Measurements from ENCODE around the gene PCP4. TPM values are rescaled to one million over a fixed set of nuclear protein-coding genes. Genes with fewer than 3 reads are reported as not detected.

Gene PCP4
- total and polyA plus RNA-seq, 9 of the 15 experiments (the other 6 are each of a cell fraction or from before 2014, with no cell fraction given) = not detected

DNA sequence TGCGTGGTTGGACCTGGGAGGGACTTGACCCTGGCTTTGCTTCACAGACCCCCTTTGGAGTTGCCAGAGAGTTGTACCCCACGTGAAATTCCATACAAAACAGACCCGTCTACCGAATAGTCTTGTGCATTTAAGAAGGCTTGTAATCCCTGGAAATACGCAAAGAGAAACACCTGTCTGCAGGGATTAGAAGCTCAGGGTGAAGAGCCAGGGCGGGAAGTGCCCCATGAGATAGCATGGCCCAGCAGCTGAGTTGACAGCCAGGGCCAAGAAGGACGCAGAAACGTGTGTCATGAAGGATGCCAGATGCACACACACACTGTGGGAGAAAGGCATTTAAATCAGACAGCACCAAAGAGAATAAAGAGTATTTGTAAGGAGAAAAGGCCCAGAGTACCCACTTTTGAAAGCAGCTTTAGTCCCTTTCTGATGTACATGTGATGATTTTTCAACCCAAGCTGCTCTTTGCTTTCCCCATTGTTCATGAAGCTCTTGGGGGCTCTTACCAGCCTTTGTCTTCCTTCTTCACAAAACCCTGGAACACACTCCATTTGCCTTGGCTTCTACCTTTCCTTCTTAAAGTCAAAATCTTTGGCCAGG, 46.6 kb downstream of the PCP4 start:
- no peaks in the 10 kb centered on the region for H3K4me1 ChIP-seq (replicated peaks in 1 of 2; ENCODE audit: control insufficient read depth in 2 of 2, insufficient read depth in 2 of 2, low read length in 2 of 2)
- H3K9ac ChIP-seq (ENCODE audit: insufficient read depth in 1 of 2, low read depth in 2 of 2, low read length in 2 of 2) = no peak overlapping the region
- H3K4me2 ChIP-seq (ENCODE audit: insufficient read depth, low read length) = no peak overlapping the region
- H2AFZ ChIP-seq (ENCODE audit: low read depth, low read length) = no peak overlapping the region
- no peak overlapping the region for H3K27ac ChIP-seq (ENCODE audit: extremely low read depth, low read depth, low read length)
- no peaks in the 10 kb centered on the region for H3K9me3 ChIP-seq (replicated peaks; ENCODE audit: control insufficient read depth, insufficient read depth, low read depth, low read length)
- intact Hi-C loops (cut with micrococcal nuclease) (no loop called here), in situ Hi-C loops (cut with MboI) (no loop called here)
- no peaks in the 10 kb centered on the region for H3K9me1 ChIP-seq (ENCODE audit: control insufficient read depth, insufficient read depth, low read length)
- FAIRE-seq (no peak), ATAC-seq (no peak), DNase-seq (ENCODE audit: extremely low read depth in 1 of 4, low spot score in 3 of 4) (no peak)
- POLR2A ChIA-PET = interaction anchor here (1.4 kb wide), 1 partner anchor 10 kb away, joined by 4 read pairs; no protein-coding TSS in a partner anchor
- no peak overlapping the region for H3K4me3 ChIP-seq
- no TSS peak for BruUV-seq (replicated peaks)
- H3K79me2 ChIP-seq (ENCODE audit: control insufficient read depth, insufficient read depth, low read length) = no peaks in the 10 kb centered on the region
- TF ChIP-seq MCM2 (IDR thresholded peaks at IDR 0.05; ENCODE audit: low read depth) = no peak
- TF ChIP-seq ZNF780A (CRISPR knock-in tag; IDR thresholded peaks at IDR 0.05) = no peak
- TF ChIP-seq RFX7 (CRISPR knock-in tag; IDR thresholded peaks at IDR 0.05) = no peak
- TF ChIP-seq DIDO1 (tag; IDR thresholded peaks at IDR 0.05; ENCODE audit: low read depth) = no peak
- no peaks in the 10 kb centered on the region; a peak in 1 of 5 replicates for H3K27me3 ChIP-seq (ENCODE audit: control insufficient read depth in 2 of 2, insufficient read depth in 2 of 2, low read length in 2 of 2)
- under 1% methylated on average over 8 of the region's 8 CpGs for WGBS (ENCODE audit: insufficient coverage, low coverage, missing lambda C conversion rate)
- H4K20me1 ChIP-seq (replicated peaks; ENCODE audit: control insufficient read depth, insufficient read depth, low read length) = no peaks in the 10 kb centered on the region
- no peaks in the 10 kb centered on the region for H3K36me3 ChIP-seq (ENCODE audit: control insufficient read depth, insufficient read depth, low read length)
- CTCF ChIA-PET (ENCODE audit: low intra/inter-chr PET ratio) = no interaction called here

- Histone ChIP-seq H3K4me2 (ENCODE audit: insufficient read depth, low read length) (no peak overlapping the region), H4K20me1 (replicated peaks; ENCODE audit: control insufficient read depth, insufficient read depth, low read length) (no peaks in the 10 kb centered on the region), H3K27me3 (ENCODE audit: control insufficient read depth in 2 of 2, insufficient read depth in 2 of 2, low read length in 2 of 2) (no peaks in the 10 kb centered on the region), H3K27ac (ENCODE audit: extremely low read depth, low read depth, low read length) (no peak overlapping the region), H3K36me3 (ENCODE audit: control insufficient read depth, insufficient read depth, low read length) (no peaks in the 10 kb centered on the region), H3K4me3 (no peak overlapping the region), H3K9me3 (replicated peaks; ENCODE audit: control insufficient read depth, insufficient read depth, low read depth, low read length) (no peaks in the 10 kb centered on the region; the same call in 1 of the 2 replicates), H3K9ac (ENCODE audit: insufficient read depth in 1 of 2, low read depth in 2 of 2, low read length in 2 of 2) (no peak overlapping the region), H3K9me1 (ENCODE audit: control insufficient read depth, insufficient read depth, low read length) (no peaks in the 10 kb centered on the region), H3K79me2 (ENCODE audit: control insufficient read depth, insufficient read depth, low read length) (no peaks in the 10 kb centered on the region), H3K4me1 (replicated peaks in 1 of 2; ENCODE audit: control insufficient read depth in 2 of 2, insufficient read depth in 2 of 2, low read length in 2 of 2) (no peaks in the 10 kb centered on the region), H2AFZ (ENCODE audit: low read depth, low read length) (no peak overlapping the region)
- in situ Hi-C loops (cut with MboI) = no loop called here
- BruUV-seq (replicated peaks) = no TSS peak
- 0% methylated on average over 1 of the region's 1 CpG for WGBS (ENCODE audit: insufficient coverage, low coverage, missing lambda C conversion rate)
- intact Hi-C loops (cut with micrococcal nuclease) = no loop called here
- CTCF ChIA-PET (ENCODE audit: low intra/inter-chr PET ratio) = no interaction called here
- DNase-seq (ENCODE audit: extremely low read depth in 1 of 4, low spot score in 3 of 4) (no peak), FAIRE-seq (no peak), ATAC-seq (no peak)
- TF ChIP-seq ZBTB17 (CRISPR knock-in tag; IDR thresholded peaks at IDR 0.05) = no peak
- TF ChIP-seq ZNF133 (CRISPR knock-in tag; IDR thresholded peaks at IDR 0.05) = no peak
- no peak for TF ChIP-seq ASH1L (IDR thresholded peaks at IDR 0.05; ENCODE audit: borderline replicate concordance, low read depth, partially characterized antibody)
- no peak for TF ChIP-seq MIER1 (IDR thresholded peaks at IDR 0.05; ENCODE audit: low read depth)
- TF ChIP-seq HNRNPH1 (optimal IDR thresholded peaks at IDR 0.05; ENCODE audit: low read depth, low read length) = no peak
- TF ChIP-seq, protein P1, sequence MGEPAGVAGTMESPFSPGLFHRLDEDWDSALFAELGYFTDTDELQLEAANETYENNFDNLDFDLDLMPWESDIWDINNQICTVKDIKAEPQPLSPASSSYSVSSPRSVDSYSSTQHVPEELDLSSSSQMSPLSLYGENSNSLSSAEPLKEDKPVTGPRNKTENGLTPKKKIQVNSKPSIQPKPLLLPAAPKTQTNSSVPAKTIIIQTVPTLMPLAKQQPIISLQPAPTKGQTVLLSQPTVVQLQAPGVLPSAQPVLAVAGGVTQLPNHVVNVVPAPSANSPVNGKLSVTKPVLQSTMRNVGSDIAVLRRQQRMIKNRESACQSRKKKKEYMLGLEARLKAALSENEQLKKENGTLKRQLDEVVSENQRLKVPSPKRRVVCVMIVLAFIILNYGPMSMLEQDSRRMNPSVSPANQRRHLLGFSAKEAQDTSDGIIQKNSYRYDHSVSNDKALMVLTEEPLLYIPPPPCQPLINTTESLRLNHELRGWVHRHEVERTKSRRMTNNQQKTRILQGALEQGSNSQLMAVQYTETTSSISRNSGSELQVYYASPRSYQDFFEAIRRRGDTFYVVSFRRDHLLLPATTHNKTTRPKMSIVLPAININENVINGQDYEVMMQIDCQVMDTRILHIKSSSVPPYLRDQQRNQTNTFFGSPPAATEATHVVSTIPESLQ (CRISPR knock-in tag; IDR thresholded peaks at IDR 0.05) = no peak
- no peak for TF ChIP-seq SRSF9 (IDR thresholded peaks at IDR 0.05; ENCODE audit: borderline replicate concordance, low read depth, low read length)
- no peak for TF ChIP-seq ZNF586 (CRISPR knock-in tag; conservative IDR thresholded peaks at IDR 0.05)
- POLR2A ChIA-PET = no interaction called here
These were observed 48.6 kb downstream of the PCP4 start for GRCh38 chr21:39915881-39916280.

Measured in K562 (cell line).